DMS53 treated with DMSO at 0.1 percent for 48 hours (cell line): Measurements from ENCODE around the gene PHRF1.
A peak's percentile ranks its signal among the peaks of the same experiment; 100 is the strongest.
"Not testable (repeated sequence)": the region's sequence is repeated elsewhere in the genome, so short reads cannot be mapped to it uniquely, and the experiment has no call there.

Source experiments
- DNase-seq: peaks from one replicate; lab custom pipeline; 2025; ENCODE audit not compliant: unreplicated experiment; lab: John Stamatoyannopoulos, UW

The PHRF1 gene

GRCh38 chr11:573146-573759, 3.0 kb upstream of the PHRF1 start:
- DNase-seq, result no peak

GRCh38 chr11:574031-574570, 2.2 kb upstream of the PHRF1 start:
- DNase-seq, result not testable (repeated sequence)

DNA sequence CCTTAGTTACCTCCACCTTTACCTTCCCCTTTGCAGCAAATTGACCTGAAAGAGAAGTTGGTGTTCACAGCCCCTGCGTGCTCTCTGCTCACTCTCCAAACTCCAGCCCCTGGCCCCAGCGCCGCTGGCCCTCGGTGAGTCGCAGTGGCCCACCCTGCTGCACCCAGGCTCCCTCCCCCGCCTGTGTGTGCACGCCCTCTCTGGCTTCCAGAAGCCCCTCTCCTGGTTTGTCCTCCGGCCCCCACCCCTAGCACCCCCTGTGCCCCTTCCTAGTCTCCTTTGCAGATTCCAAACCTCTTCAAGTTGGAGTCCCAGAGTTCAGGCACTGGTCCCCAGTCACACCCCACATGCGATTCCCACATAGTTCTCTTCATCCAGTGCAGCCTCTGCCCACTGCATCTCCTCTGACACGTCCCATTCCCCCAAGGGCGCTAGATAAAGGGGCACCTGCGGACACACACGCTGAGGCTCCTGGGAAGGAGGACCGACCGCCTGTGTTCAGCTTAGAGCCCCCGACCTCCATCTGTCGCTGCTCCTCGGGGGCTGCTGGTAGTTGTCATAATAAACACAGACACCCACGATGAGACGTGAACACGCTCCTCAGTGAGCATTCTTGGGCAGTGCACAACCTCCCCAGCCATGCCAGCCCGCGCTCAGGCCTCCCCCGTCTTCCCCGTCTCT, 1.5 kb upstream of the PHRF1 start:
- no peak for DNase-seq

DNA sequence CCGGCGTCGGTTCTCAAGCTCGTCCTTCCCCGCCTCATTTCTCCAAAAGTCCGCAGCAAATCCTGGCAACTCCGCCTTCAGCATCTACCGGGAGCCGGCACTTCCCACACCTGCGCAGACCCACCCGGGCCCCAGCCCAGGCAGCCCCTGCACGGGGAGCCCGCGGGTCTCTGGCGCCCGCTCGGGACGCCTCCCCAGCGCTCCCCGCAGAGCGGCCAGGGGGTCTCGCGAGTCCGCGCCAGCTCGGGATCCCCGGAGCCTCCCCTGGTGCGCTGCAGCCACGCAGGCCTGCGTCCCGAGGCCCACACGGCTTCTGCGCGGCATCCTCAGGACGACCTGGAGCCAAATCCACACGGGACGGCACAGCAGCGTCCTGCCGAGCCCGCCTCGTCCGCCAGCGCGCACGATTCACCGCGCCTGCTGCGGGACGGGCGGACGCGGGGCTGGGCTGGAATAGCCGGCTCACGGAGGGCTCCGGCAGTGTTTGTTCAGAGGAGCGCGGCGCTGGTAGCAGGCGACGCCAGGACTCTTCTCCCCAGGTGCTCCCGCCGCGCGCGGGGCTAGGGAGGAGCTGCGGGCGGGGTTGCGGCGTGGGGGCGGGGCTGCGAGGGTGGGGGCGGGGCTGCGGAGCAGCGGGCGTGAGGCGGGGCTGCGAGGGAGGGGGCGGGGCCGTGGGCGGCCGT, 816 bp upstream of the PHRF1 start:
- peak; percentile 57 for DNase-seq

- DNase-seq, result no peak
Observed at GRCh38 chr11:576811-577610, 741 bp downstream of the PHRF1 start.

GRCh38 chr11:577611-577894, 1.3 kb downstream of the PHRF1 start:
- no peak for DNase-seq

GRCh38 chr11:578276-579035, 2.2 kb downstream of the PHRF1 start:
- no peak for DNase-seq

GRCh38 chr11:579830-580601, 3.7 kb downstream of the PHRF1 start:
- no peak for DNase-seq

DNA sequence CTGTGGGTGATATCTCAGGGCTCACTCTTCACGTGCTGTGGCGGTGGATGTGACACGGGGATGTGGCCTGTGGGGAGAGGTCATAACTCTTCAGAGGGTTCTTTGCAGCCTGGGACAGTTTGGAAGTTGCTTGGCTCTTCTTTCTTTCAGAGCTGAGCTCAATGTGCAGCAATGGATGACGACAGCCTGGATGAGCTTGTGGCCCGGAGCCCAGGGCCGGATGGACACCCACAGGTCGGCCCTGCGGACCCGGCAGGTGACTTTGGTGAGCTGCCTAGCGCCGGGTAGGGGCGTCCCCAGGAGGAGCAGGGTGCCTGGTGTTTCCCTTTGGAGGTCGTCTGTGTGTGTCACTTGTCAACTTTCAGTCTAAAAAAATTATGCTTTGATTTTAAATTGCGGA, 5.1 kb downstream of the PHRF1 start:
- DNase-seq, result no peak

GRCh38 chr11:581752-582151, 5.5 kb downstream of the PHRF1 start:
- no peak for DNase-seq

- DNase-seq, result no peak
Observed at GRCh38 chr11:584287-584686, 8.0 kb downstream of the PHRF1 start.

GRCh38 chr11:586376-587316, 10.4 kb downstream of the PHRF1 start:
- no peak for DNase-seq

DNA sequence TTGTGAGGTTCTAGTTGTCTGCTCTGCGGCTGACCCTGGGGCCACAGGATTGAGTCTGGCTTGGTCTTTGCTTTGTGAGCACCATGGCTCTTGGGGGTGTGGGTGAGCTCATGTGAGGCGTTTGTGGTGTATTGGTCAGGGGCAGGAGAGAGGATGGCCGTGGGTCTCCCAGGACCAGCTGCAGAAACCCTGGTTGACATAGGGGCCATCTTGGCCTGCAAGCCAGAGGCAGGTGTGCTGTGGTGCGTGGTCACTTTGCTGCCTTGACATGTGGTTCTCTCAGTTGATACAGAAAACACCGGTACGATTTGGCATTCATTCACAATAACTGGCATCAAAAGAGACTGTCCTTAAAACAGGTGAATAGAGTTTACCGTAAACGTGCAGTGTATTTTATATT, 11.3 kb downstream of the PHRF1 start:
- no peak for DNase-seq

- no peak for DNase-seq
Observed at GRCh38 chr11:587978-588380, 11.7 kb downstream of the PHRF1 start.

DNA sequence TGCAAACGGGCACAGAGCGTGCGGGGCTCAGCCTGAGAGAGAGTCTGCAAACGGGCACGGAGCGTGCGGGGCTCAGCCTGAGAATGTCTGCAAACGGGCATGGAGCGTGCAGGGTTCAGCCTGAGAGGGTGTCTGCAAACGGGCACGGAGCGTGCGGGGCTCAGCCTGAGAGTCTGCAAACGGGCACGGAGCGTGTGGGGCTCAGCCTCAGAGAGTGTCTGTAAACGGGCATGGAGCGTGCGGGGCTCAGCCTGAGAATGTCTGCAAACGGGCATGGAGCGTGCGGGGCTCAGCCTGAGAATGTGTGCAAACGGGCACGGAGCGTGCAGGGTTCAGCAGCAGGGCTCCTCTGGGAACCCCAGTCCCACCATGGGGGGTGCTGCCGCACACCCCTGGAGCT, 13.5 kb downstream of the PHRF1 start:
- no peak for DNase-seq

DNA sequence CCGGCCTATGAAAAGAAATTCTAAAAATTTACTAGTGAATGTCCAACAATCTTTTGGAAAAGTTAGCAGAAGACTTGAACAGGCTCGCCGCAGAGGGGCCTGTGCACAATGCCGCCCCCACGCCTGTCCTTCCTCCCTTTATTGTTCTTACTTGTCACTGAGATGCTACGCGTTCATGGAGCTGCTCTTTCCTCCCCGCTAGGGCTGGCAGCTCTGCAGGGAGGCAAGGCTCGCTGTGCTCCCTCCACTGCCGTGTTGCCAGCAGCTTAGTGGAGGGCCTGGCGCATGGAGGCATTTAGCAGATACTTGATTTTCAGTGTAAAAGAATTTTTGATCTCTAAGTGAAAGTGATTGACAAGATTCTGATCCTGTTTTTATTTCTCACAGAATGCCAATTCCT, 14.7 kb downstream of the PHRF1 start:
- no peak for DNase-seq

DNA sequence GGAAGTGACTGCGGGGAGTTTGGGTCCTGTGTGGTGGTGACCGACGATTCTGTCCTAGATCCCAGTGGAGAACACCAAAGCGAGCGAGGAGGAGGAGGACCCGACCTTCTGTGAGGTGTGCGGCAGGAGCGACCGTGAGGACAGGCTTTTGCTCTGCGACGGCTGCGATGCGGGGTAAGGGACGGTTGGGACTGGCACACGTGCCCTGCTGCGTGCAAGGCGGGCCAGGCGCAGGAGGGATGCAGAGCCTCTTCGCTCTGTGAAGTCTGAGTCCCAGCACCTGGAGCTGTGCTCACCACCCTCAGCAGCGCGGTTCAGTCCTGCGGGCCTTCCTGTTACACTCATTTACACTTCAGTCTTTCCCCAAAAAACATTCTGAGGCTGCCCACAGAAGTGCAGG, 16.2 kb downstream of the PHRF1 start:
- DNase-seq, result no peak

DNA sequence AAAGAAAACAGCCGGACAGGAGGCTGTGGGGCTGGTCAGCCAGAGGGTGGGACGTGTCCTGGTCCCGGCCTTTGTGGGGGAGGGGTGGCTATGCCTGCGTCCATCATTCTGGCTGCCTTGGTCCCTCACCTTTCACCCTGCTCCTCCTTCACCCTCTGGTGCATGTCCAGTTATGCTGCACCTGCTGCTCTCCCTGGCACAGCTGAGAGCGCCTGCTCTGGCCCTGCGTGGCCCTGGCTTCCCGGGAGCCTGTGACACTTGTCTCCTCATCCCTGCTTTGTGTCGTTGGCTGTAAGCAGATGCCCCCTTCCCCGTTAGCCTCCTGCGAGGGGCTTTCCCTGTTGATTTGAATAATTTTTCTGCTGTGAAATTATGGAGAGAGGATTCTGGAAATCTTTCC, 16.6 kb downstream of the PHRF1 start:
- no peak for DNase-seq

DNA sequence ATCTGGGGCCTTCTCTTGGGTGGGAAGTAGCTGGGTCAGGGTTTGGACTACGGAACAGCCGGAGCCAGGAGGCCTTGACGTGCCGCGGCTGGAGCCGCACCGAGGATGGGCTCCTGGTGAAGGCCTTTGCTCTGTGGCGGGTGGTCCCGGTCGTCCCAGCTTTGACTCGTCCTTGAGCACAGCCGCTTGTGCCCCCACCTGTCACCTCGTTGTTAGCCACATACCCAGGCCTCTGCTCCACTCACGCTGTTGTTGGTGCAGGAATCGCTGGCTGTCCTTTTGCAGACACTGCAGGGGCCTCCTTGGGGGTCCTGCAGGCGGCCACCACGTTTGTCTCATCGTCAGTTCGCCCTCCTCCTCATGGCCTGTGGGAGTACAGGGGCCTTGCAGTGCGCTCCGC, 17.1 kb downstream of the PHRF1 start:
- DNase-seq, result no peak
